B cell (primary cell): ENCODE measurements around the gene WDSUB1. TPM values are rescaled to one million over a fixed set of nuclear protein-coding genes. Genes with fewer than 3 reads are reported as not detected.

Experiments used
- ATAC-seq: fragments of 200-7000 bp; cut with Tn5 transposase; one replicate; pipeline ENCODE4 v1.10.0; 2021; ENCODE audit warnings: low read depth, mild to moderate bottlenecking, moderate number of reproducible peaks, moderate library complexity
- CTCF ChIA-PET: fragments of 350-600 bp; sonication (Branson Sonifier 250); formaldehyde crosslinking; loops from one replicate; lab custom pipeline; 2021; ENCODE audit warnings: antibody characterized with exemption, inconsistent platforms; lab: Charles Lee
- POLR2A ChIA-PET: fragments of 350-600 bp; sonication (Branson Sonifier 250); formaldehyde crosslinking; loops from one replicate; lab custom pipeline; 2021; ENCODE audit warnings: antibody characterized with exemption; lab: Charles Lee
- DNase-seq: peaks from one replicate; pipeline ENCODE4 v3.0.0; 2013
- H2AFZ ChIP-seq: 2 replicates; pipeline ENCODE4 v1.6.1; 2012; ENCODE audit warnings: mild to moderate bottlenecking, low read depth, low read length; ENCODE audit not compliant: insufficient read depth, poor library complexity, severe bottlenecking
- H3K27ac ChIP-seq, 2 donors: 1 replicate in 1 of 2; 2 replicates in 1 of 2; pipeline ENCODE4 v1.5.1; 2012 to 2013; ENCODE audit warnings: low read length in 2 of 2, mild to moderate bottlenecking in 2 of 2, moderate library complexity in 1 of 2
- H3K27me3 ChIP-seq, 4 experiments: fragments of 200-600 bp in 1 of 4; sonication (generic) in 1 of 4; replicated peaks in 1 of 4; 1 replicate in 2 of 4; 2 replicates in 2 of 4; pipeline versions ENCODE4 v1.6.1 to v1.7.0; 2013 to 2016; ENCODE audit warnings: low read length in 3 of 4, mild to moderate bottlenecking in 2 of 4, mixed read lengths in 1 of 4, moderate library complexity in 1 of 4; ENCODE audit not compliant: insufficient read depth in 4 of 4, control insufficient read depth in 3 of 4; ENCODE audit errors: control extremely low read depth in 1 of 4
- H3K36me3 ChIP-seq, 2 experiments: replicated peaks in 1 of 2; 1 replicate in 1 of 2; 2 replicates in 1 of 2; pipeline versions ENCODE4 v1.6.1 to v1.7.1; 2013; ENCODE audit warnings: low read length in 1 of 2; ENCODE audit not compliant: insufficient read depth in 2 of 2, control insufficient read depth in 1 of 2; ENCODE audit errors: control extremely low read depth in 1 of 2, extremely low read depth in 1 of 2
- H3K4me1 ChIP-seq, 2 donors: fragments of 200-600 bp in 1 of 2; sonication (generic) in 1 of 2; 1 replicate in 1 of 2; 2 replicates in 1 of 2; pipeline versions ENCODE4 v1.5.1 to v1.6.1; 2013 to 2017; ENCODE audit warnings: low read length in 2 of 2; ENCODE audit not compliant: control insufficient read depth in 2 of 2, insufficient read depth in 2 of 2
- H3K4me2 ChIP-seq: replicated peaks from 2 replicates; pipeline ENCODE3; 2012; ENCODE audit warnings: mild to moderate bottlenecking, low read depth, low read length; ENCODE audit not compliant: poor library complexity, severe bottlenecking
- H3K4me3 ChIP-seq, 5 experiments: fragments of 200-600 bp in 1 of 5; sonication (generic) in 1 of 5; 1 replicate in 3 of 5; 2 replicates in 2 of 5; pipeline versions ENCODE4 v1.5.1 to v1.7.0; 2011 to 2016; ENCODE audit warnings: low read length in 4 of 5, mild to moderate bottlenecking in 4 of 5, low read depth in 2 of 5, control low read depth in 1 of 5, moderate library complexity in 1 of 5; ENCODE audit not compliant: insufficient read depth in 1 of 5; ENCODE audit errors: control extremely low read depth in 1 of 5, extremely low read depth in 1 of 5
- H3K79me2 ChIP-seq: fragments of 200-600 bp; sonication (generic); one replicate; pipeline ENCODE4 v1.6.0; 2016; ENCODE audit warnings: low read length; ENCODE audit not compliant: control insufficient read depth, insufficient read depth
- H3K9ac ChIP-seq: fragments of 200-600 bp; sonication (generic); 2 replicates; pipeline ENCODE4 v1.6.1; 2017; ENCODE audit warnings: mild to moderate bottlenecking, low read length, moderate library complexity
- H3K9me3 ChIP-seq, 3 donors: one replicate each; pipeline versions ENCODE4 v1.6.1 to v1.7.1; 2013; ENCODE audit warnings: low read length in 2 of 3; ENCODE audit not compliant: control insufficient read depth in 2 of 3, insufficient read depth in 1 of 3; ENCODE audit errors: control extremely low read depth in 1 of 3
- H4K20me1 ChIP-seq: 2 replicates; pipeline ENCODE4 v1.6.0; 2012; ENCODE audit warnings: mild to moderate bottlenecking, low read length; ENCODE audit not compliant: insufficient read depth, control insufficient read depth, poor library complexity, severe bottlenecking
- H3K27ac Mint-ChIP-seq: one replicate; pipeline ENCODE4 v1.8.0; 2021; ENCODE audit warnings: mixed read lengths
- H3K27me3 Mint-ChIP-seq: one replicate; pipeline ENCODE4 v1.8.0; 2021; ENCODE audit warnings: mixed read lengths
- H3K4me1 Mint-ChIP-seq: one replicate; pipeline ENCODE4 v1.8.0; 2021; ENCODE audit warnings: mixed read lengths
- H3K4me3 Mint-ChIP-seq: one replicate; pipeline ENCODE4 v1.8.0; 2021; ENCODE audit warnings: mixed read lengths
- H3K9me3 Mint-ChIP-seq: one replicate; pipeline ENCODE4 v1.8.0; 2022; ENCODE audit warnings: mixed read lengths; ENCODE audit not compliant: insufficient read depth
- CTCF ChIP-seq: fragments of 200-600 bp; IDR thresholded peaks from one replicate; pipeline ENCODE4 v1.8.0; 2022; ENCODE audit warnings: antibody characterized with exemption, mild to moderate bottlenecking
- EZH2 ChIP-seq: IDR thresholded peaks from 2 replicates; pipeline ENCODE4 v1.6.1; 2012; ENCODE audit warnings: borderline replicate concordance, low read depth, mild to moderate bottlenecking, moderate library complexity, low read length; ENCODE audit not compliant: insufficient read depth, poor library complexity, severe bottlenecking
- WGBS: methylation state at CpG from one replicate; pipeline ENCODE4 v1.1.5; 2013; ENCODE audit warnings: missing lambda C conversion rate; ENCODE audit not compliant: insufficient coverage; 5-methylcytosine and 5-hydroxymethylcytosine counted together
- intact Hi-C: fragments of 100-400 bp; cut with micrococcal nuclease; formaldehyde crosslinking; loops from one replicate; pipeline ENCODE4 v1.10.0; 2022
- polyA plus RNA-seq: library from polyadenylated mRNA; depleted of rRNA; stranded (reverse); fragments of >200 nt; gene quantifications from 2 replicates; pipeline ENCODE4 v1.2.3, GENCODE V29; 2012
- total RNA-seq, 2 donors: library from RNA; stranded (reverse); fragments of 120-200 nt in 1 of 2; gene quantifications; 1 replicate in 1 of 2; 2 replicates in 1 of 2; pipeline versions ENCODE4 v1.2.3 to v1.2.4, GENCODE V29; 2013 to 2022

Gene WDSUB1
- total and polyA plus RNA-seq, 2 donors (not counting 1 experiment from before 2014, with no cell fraction given): 10.8 to 13.6 TPM

DNA sequence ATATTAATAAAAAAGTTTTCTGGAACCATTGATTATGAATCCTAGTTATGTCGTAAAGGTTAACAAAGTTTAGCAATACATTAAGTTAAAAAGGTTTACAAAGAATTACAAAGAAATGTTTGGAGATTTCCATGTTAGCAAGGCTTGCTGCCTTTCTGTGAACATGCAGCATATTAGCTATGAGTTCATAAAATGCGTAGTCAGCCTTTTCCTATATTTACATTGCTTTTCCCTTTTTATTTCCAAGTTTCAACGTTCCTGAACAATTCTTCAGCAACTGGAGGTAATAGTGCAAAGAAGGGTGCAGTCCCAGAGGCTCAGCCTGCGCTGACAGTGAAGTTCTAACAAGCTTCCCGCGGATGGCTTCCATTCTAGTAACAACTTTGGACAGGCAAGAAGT, 51.6 kb downstream of the WDSUB1 start:
- Histone ChIP-seq H3K4me2 (no peak overlapping the region), H3K36me3 (peaks cover 5 to 17% of the 10 kb centered on the region in 2 experiments), H3K9me3 (no peaks in the 10 kb centered on the region), H3K79me2 (no peaks in the 10 kb centered on the region), H2AFZ (no peak overlapping the region), H4K20me1 (no peaks in the 10 kb centered on the region), H3K27ac (no peak overlapping the region), H3K4me3 (no peak overlapping the region), H3K9ac (no peak overlapping the region), H3K4me1 (no peaks in the 10 kb centered on the region), H3K27me3 (no peaks in the 10 kb centered on the region)
- intact Hi-C loops: no loop called here
- POLR2A ChIA-PET: no interaction called here
- ATAC-seq: no peak
- no peak for DNase-seq
- CTCF ChIA-PET: no interaction called here
- TF ChIP-seq EZH2: no peak
- no peak for TF ChIP-seq CTCF
- no peaks in the 10 kb centered on the region for H3K27me3 Mint-ChIP-seq
- no peak overlapping the region for H3K27ac Mint-ChIP-seq
- no peak overlapping the region for H3K4me3 Mint-ChIP-seq
- H3K9me3 Mint-ChIP-seq: no peaks in the 10 kb centered on the region
- WGBS: no CpG with 5 or more reads among the region's 6 CpGs
- no peaks in the 10 kb centered on the region for H3K4me1 Mint-ChIP-seq

GRCh38 chr2:159232456-159233170, 53.9 kb downstream of the WDSUB1 start:
- no peaks in the 10 kb centered on the region for H3K9me3 ChIP-seq
- ChIA-PET CTCF (interaction anchor here (0.8 kb wide), 1 partner anchor 24 kb away, joined by 5 read pairs; no protein-coding TSS in a partner anchor), POLR2A (no interaction called here)
- Mint-ChIP-seq H3K4me3 (no peak overlapping the region), H3K9me3 (no peaks in the 10 kb centered on the region), H3K27ac (no peak overlapping the region), H3K27me3 (no peaks in the 10 kb centered on the region), H3K4me1 (no peaks in the 10 kb centered on the region)
- no peak for DNase-seq
- no peaks in the 10 kb centered on the region for H3K79me2 ChIP-seq
- intact Hi-C loops: no loop called here
- H3K27me3 ChIP-seq: no peaks in the 10 kb centered on the region
- H2AFZ ChIP-seq: no peak overlapping the region
- H3K9ac ChIP-seq: no peak overlapping the region
- H3K36me3 ChIP-seq: peaks cover 5 to 10% of the 10 kb centered on the region in 2 experiments
- H4K20me1 ChIP-seq: no peaks in the 10 kb centered on the region
- WGBS: no CpG with 5 or more reads among the region's 3 CpGs
- no peaks in the 10 kb centered on the region for H3K4me1 ChIP-seq
- TF ChIP-seq EZH2 (no peak), CTCF (no peak)
- no peak overlapping the region for H3K4me2 ChIP-seq
- H3K4me3 ChIP-seq: no peak overlapping the region
- no peak for ATAC-seq
- H3K27ac ChIP-seq: no peak overlapping the region
